ENCODE results near the gene DNAI1. TPM values are rescaled to one million over a fixed set of nuclear protein-coding genes. Genes with fewer than 3 reads are reported as not detected.
A peak's percentile ranks its signal among the peaks of the same experiment; 100 is the strongest.

The DNAI1 gene
- total RNA-seq, 1 donor from 2014 or later = not detected

- no peaks in the 10 kb centered on the region for H3K9me3 ChIP-seq (ENCODE audit: control insufficient read depth in 3 of 3, low read length in 3 of 3)
- peaks cover 25 to 36% (median 36%) of the 10 kb centered on the region in 3 donors for H3K4me1 ChIP-seq (ENCODE audit: control insufficient read depth in 3 of 3, insufficient read depth in 3 of 3, low read length in 3 of 3)
- H3K4me3 ChIP-seq (ENCODE audit: low read length in 3 of 3) = no peak overlapping the region
- peaks cover 0 to 4% (median 0%) of the 10 kb centered on the region in 3 donors for H3K27me3 ChIP-seq (ENCODE audit: control insufficient read depth in 3 of 3, insufficient read depth in 3 of 3, low read length in 3 of 3)
- H3K36me3 ChIP-seq (ENCODE audit: control insufficient read depth in 3 of 3, insufficient read depth in 3 of 3, low read length in 3 of 3) = peaks cover 0 to 11% (median 2%) of the 10 kb centered on the region in 3 donors
- H3K27ac ChIP-seq (ENCODE audit: low read depth, low read length) = no peak overlapping the region
- no peak overlapping the region for H3K9ac ChIP-seq (ENCODE audit: low read depth in 1 of 3, low read length in 3 of 3)
These were observed 95.0 kb downstream of the DNAI1 start for GRCh38 chr9:34553511-34554021.

GRCh38 chr9:34554211-34555001, 95.8 kb downstream of the DNAI1 start:
- Histone ChIP-seq H3K4me1 (ENCODE audit: control insufficient read depth in 3 of 3, insufficient read depth in 3 of 3, low read length in 3 of 3) (peaks cover 34 to 44% (median 43%) of the 10 kb centered on the region in 3 donors), H3K9ac (ENCODE audit: low read depth in 1 of 3, low read length in 3 of 3) (peak overlapping the region in 2 of 3 donors; percentile 5 to 33), H3K4me3 (ENCODE audit: low read length in 3 of 3) (no peak overlapping the region), H3K9me3 (ENCODE audit: control insufficient read depth in 3 of 3, low read length in 3 of 3) (no peaks in the 10 kb centered on the region), H3K27ac (ENCODE audit: low read depth, low read length) (no peak overlapping the region), H3K27me3 (ENCODE audit: control insufficient read depth in 3 of 3, insufficient read depth in 3 of 3, low read length in 3 of 3) (peaks cover 0 to 4% (median 2%) of the 10 kb centered on the region in 3 donors), H3K36me3 (ENCODE audit: control insufficient read depth in 3 of 3, insufficient read depth in 3 of 3, low read length in 3 of 3) (peaks cover 0 to 11% (median 2%) of the 10 kb centered on the region in 3 donors)

- Histone ChIP-seq H3K4me3 (ENCODE audit: low read length in 3 of 3) (no peak overlapping the region), H3K36me3 (ENCODE audit: control insufficient read depth in 3 of 3, insufficient read depth in 3 of 3, low read length in 3 of 3) (peaks cover 0 to 11% (median 2%) of the 10 kb centered on the region in 3 donors), H3K9me3 (ENCODE audit: control insufficient read depth in 3 of 3, low read length in 3 of 3) (no peaks in the 10 kb centered on the region), H3K27ac (ENCODE audit: low read depth, low read length) (peak overlapping the region; percentile 5), H3K27me3 (ENCODE audit: control insufficient read depth in 3 of 3, insufficient read depth in 3 of 3, low read length in 3 of 3) (peaks cover 0 to 4% (median 2%) of the 10 kb centered on the region in 3 donors), H3K4me1 (ENCODE audit: control insufficient read depth in 3 of 3, insufficient read depth in 3 of 3, low read length in 3 of 3) (peaks cover 36 to 49% (median 48%) of the 10 kb centered on the region in 3 donors), H3K9ac (ENCODE audit: low read depth in 1 of 3, low read length in 3 of 3) (peak overlapping the region in 2 of 3 donors; percentile 23 to 33)
These were observed 96.4 kb downstream of the DNAI1 start for GRCh38 chr9:34555002-34555348.

DNA sequence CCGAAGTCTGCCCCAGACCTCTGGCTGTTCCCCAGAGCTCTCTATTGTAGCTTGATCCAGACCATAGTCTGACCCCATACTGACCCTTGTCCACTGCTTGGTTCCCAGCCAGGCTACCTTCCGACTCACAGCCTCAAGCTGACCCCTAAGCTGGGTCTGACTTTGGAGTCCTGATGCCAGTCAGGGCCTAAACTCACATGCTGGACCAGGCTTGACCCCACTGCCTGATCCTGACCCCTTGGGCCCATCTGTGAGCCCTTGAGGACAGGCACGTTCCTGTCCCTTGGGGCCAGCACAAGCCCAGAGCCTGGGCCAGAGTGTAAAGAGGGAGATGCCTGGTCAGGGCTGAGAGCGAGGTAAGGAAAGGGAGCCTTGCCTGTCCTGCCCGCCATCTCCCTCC, 96.9 kb downstream of the DNAI1 start:
- Histone ChIP-seq H3K4me3 (ENCODE audit: low read length in 3 of 3) (no peak overlapping the region), H3K9me3 (ENCODE audit: control insufficient read depth in 3 of 3, low read length in 3 of 3) (no peaks in the 10 kb centered on the region), H3K9ac (ENCODE audit: low read depth in 1 of 3, low read length in 3 of 3) (peak overlapping the region in 1 of 3 donors; percentile 23), H3K27me3 (ENCODE audit: control insufficient read depth in 3 of 3, insufficient read depth in 3 of 3, low read length in 3 of 3) (peaks cover 0 to 4% (median 2%) of the 10 kb centered on the region in 3 donors), H3K4me1 (ENCODE audit: control insufficient read depth in 3 of 3, insufficient read depth in 3 of 3, low read length in 3 of 3) (peaks cover 41 to 54% (median 54%) of the 10 kb centered on the region in 3 donors), H3K27ac (ENCODE audit: low read depth, low read length) (peak overlapping the region; percentile 5), H3K36me3 (ENCODE audit: control insufficient read depth in 3 of 3, insufficient read depth in 3 of 3, low read length in 3 of 3) (peaks cover 0 to 11% (median 2%) of the 10 kb centered on the region in 3 donors)

DNA sequence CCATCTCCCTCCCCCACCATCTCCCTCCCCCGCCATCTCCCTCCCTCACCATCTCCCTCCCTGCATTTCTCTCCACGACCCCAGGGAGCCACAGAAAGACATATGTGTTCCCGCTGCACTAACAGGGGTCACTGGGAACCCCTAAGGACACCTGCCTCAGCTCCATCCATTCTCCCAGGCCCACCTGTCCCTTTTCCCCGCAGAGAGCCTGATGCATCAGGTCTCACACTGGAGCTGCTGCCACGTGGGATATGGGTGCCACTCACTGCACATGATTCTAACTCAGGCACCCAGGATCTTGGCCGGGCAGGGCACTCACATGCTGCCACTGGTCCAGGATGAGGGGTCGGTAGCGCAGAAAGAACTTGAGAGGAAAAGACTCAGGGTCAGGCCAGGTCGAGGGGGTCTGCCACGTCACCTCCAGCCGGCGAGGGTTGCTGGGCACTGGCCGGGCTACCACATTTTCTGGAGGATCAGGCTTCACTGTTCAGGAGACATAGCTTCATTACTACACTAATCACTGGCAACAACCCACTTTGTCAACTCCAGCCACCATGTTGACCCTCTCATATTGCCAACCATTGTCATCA, 97.4 kb downstream of the DNAI1 start:
- Histone ChIP-seq H3K9me3 (ENCODE audit: control insufficient read depth in 3 of 3, low read length in 3 of 3) (no peaks in the 10 kb centered on the region), H3K36me3 (ENCODE audit: control insufficient read depth in 3 of 3, insufficient read depth in 3 of 3, low read length in 3 of 3) (peaks cover 0 to 11% (median 2%) of the 10 kb centered on the region in 3 donors), H3K4me1 (ENCODE audit: control insufficient read depth in 3 of 3, insufficient read depth in 3 of 3, low read length in 3 of 3) (peaks cover 46 to 59% (median 59%) of the 10 kb centered on the region in 3 donors), H3K9ac (ENCODE audit: low read depth in 1 of 3, low read length in 3 of 3) (no peak overlapping the region), H3K27ac (ENCODE audit: low read depth, low read length) (no peak overlapping the region), H3K4me3 (ENCODE audit: low read length in 3 of 3) (no peak overlapping the region), H3K27me3 (ENCODE audit: control insufficient read depth in 3 of 3, insufficient read depth in 3 of 3, low read length in 3 of 3) (peaks cover 0 to 4% (median 2%) of the 10 kb centered on the region in 3 donors)

GRCh38 chr9:34556949-34557348, 98.3 kb downstream of the DNAI1 start:
- Histone ChIP-seq H3K4me1 (ENCODE audit: control insufficient read depth in 3 of 3, insufficient read depth in 3 of 3, low read length in 3 of 3) (peaks cover 50 to 66% (median 65%) of the 10 kb centered on the region in 3 donors), H3K9ac (ENCODE audit: low read depth in 1 of 3, low read length in 3 of 3) (no peak overlapping the region), H3K4me3 (ENCODE audit: low read length in 3 of 3) (no peak overlapping the region), H3K9me3 (ENCODE audit: control insufficient read depth in 3 of 3, low read length in 3 of 3) (no peaks in the 10 kb centered on the region), H3K36me3 (ENCODE audit: control insufficient read depth in 3 of 3, insufficient read depth in 3 of 3, low read length in 3 of 3) (peaks cover 0 to 11% (median 2%) of the 10 kb centered on the region in 3 donors), H3K27me3 (ENCODE audit: control insufficient read depth in 3 of 3, insufficient read depth in 3 of 3, low read length in 3 of 3) (peaks cover 0 to 4% (median 2%) of the 10 kb centered on the region in 3 donors), H3K27ac (ENCODE audit: low read depth, low read length) (no peak overlapping the region)

- Histone ChIP-seq H3K4me3 (ENCODE audit: low read length in 3 of 3) (peak overlapping the region in 1 of 3 donors; percentile 35), H3K36me3 (ENCODE audit: control insufficient read depth in 3 of 3, insufficient read depth in 3 of 3, low read length in 3 of 3) (peaks cover 0 to 8% (median 6%) of the 10 kb centered on the region in 3 donors), H3K4me1 (ENCODE audit: control insufficient read depth in 3 of 3, insufficient read depth in 3 of 3, low read length in 3 of 3) (peaks cover 54 to 67% (median 67%) of the 10 kb centered on the region in 3 donors), H3K9ac (ENCODE audit: low read depth in 1 of 3, low read length in 3 of 3) (peak overlapping the region in 1 of 3 donors; percentile 57), H3K27ac (ENCODE audit: low read depth, low read length) (peak overlapping the region; percentile 88), H3K27me3 (ENCODE audit: control insufficient read depth in 3 of 3, insufficient read depth in 3 of 3, low read length in 3 of 3) (peaks cover 0 to 4% (median 2%) of the 10 kb centered on the region in 3 donors), H3K9me3 (ENCODE audit: control insufficient read depth in 3 of 3, low read length in 3 of 3) (no peaks in the 10 kb centered on the region)
These were observed 99.1 kb downstream of the DNAI1 start for GRCh38 chr9:34557426-34558321.

DNA sequence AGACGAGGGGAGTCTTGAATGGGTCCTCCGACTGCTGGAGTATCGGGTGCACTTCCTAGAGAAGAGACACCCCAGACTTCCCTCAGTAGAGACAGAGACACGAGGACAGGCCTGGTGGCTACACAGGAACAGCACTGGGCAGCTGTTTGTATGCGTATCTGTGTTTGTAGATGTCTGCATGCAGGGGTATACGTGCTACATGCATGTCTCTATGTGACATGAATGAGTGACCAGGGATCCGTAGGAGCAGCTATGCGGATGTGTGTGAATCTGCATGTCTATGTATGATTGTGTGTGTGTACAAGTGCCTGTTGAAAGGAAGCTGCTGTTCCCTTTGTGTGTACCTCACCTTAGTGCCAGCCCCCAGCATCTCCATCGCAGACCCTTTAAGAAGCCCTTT, 99.8 kb downstream of the DNAI1 start:
- peaks cover 0 to 8% (median 5%) of the 10 kb centered on the region in 3 donors for H3K36me3 ChIP-seq (ENCODE audit: control insufficient read depth in 3 of 3, insufficient read depth in 3 of 3, low read length in 3 of 3)
- peak overlapping the region in 2 of 3 donors; percentile 45 to 57 for H3K9ac ChIP-seq (ENCODE audit: low read depth in 1 of 3, low read length in 3 of 3)
- H3K9me3 ChIP-seq (ENCODE audit: control insufficient read depth in 3 of 3, low read length in 3 of 3) = no peaks in the 10 kb centered on the region
- peaks cover 0 to 4% (median 2%) of the 10 kb centered on the region in 3 donors for H3K27me3 ChIP-seq (ENCODE audit: control insufficient read depth in 3 of 3, insufficient read depth in 3 of 3, low read length in 3 of 3)
- peak overlapping the region; percentile 25 to 61 (median 53) for H3K4me3 ChIP-seq (ENCODE audit: low read length in 3 of 3)
- peak overlapping the region; percentile 88 for H3K27ac ChIP-seq (ENCODE audit: low read depth, low read length)
- peaks cover 54 to 67% (median 67%) of the 10 kb centered on the region in 3 donors for H3K4me1 ChIP-seq (ENCODE audit: control insufficient read depth in 3 of 3, insufficient read depth in 3 of 3, low read length in 3 of 3)

GRCh38 chr9:34558919-34559623, 100.5 kb downstream of the DNAI1 start:
- Histone ChIP-seq H3K36me3 (ENCODE audit: control insufficient read depth in 3 of 3, insufficient read depth in 3 of 3, low read length in 3 of 3) (peaks cover 0 to 7% (median 7%) of the 10 kb centered on the region in 3 donors), H3K9ac (ENCODE audit: low read depth in 1 of 3, low read length in 3 of 3) (peak overlapping the region; percentile 48 to 79 (median 62)), H3K27me3 (ENCODE audit: control insufficient read depth in 3 of 3, insufficient read depth in 3 of 3, low read length in 3 of 3) (peaks cover 0 to 4% (median 2%) of the 10 kb centered on the region in 3 donors), H3K9me3 (ENCODE audit: control insufficient read depth in 3 of 3, low read length in 3 of 3) (no peaks in the 10 kb centered on the region), H3K4me3 (ENCODE audit: low read length in 3 of 3) (peak overlapping the region; percentile 32 to 61 (median 53)), H3K4me1 (ENCODE audit: control insufficient read depth in 3 of 3, insufficient read depth in 3 of 3, low read length in 3 of 3) (peaks cover 54 to 67% (median 66%) of the 10 kb centered on the region in 3 donors), H3K27ac (ENCODE audit: low read depth, low read length) (peak overlapping the region; percentile 88)
